Tibial artery (tissue), 4 donors: ENCODE data around the gene FBXO46.

ENCODE experiments used
- DNase-seq, 2 donors: peaks; one replicate each; pipeline ENCODE4 v3.0.0-alpha.2; 2019
- H3K27ac ChIP-seq, 2 donors: fragments of 200-600 bp; sonication (generic) in 1 of 2; 1 replicate in 1 of 2; 2 replicates in 1 of 2; pipeline ENCODE4 v1.5.1; 2018 to 2019; ENCODE audit warnings: mild to moderate bottlenecking in 1 of 2
- H3K27me3 ChIP-seq, 2 donors: fragments of 200-600 bp; sonication (generic) in 1 of 2; one replicate each; pipeline versions ENCODE4 v1.5.1 to v1.6.0; 2016 to 2019
- H3K36me3 ChIP-seq, 3 donors: fragments of 200-600 bp; sonication (generic) in 2 of 3; one replicate each; pipeline ENCODE4 v1.5.1; 2016 to 2019; ENCODE audit warnings: mild to moderate bottlenecking in 2 of 3
- H3K4me1 ChIP-seq, 4 donors: fragments of 200-600 bp; sonication (generic) in 2 of 4; 1 replicate in 3 of 4; 2 replicates in 1 of 4; pipeline ENCODE4 v1.5.1; 2016 to 2019
- H3K4me3 ChIP-seq, 2 donors: fragments of 200-600 bp; sonication (generic) in 1 of 2; 1 replicate in 1 of 2; 2 replicates in 1 of 2; pipeline ENCODE4 v1.5.1; 2018 to 2019; ENCODE audit warnings: mild to moderate bottlenecking in 2 of 2
- H3K9me3 ChIP-seq, 3 donors: fragments of 200-600 bp; sonication (generic) in 1 of 3; one replicate each; pipeline ENCODE4 v1.5.1; 2016 to 2019
- intact Hi-C: fragments of 100-400 bp; cut with DNase I; formaldehyde crosslinking; loops from one replicate; pipeline ENCODE4 v1.15.0; 2023; ENCODE audit warnings: low total_unique reads
- TF ChIP-seq, protein P1 (sequence below), 2 experiments: fragments of 200-600 bp in 1 of 2; fragments of 450-650 bp in 1 of 2; IDR thresholded peaks; one replicate each; pipeline ENCODE4 v1.5.1; 2017 to 2019; ENCODE audit warnings: antibody characterized with exemption in 2 of 2, mild to moderate bottlenecking in 1 of 2, moderate library complexity in 1 of 2

Gene FBXO46

GRCh38 chr19:45777395-45777961 is 46.8 kb upstream of the FBXO46 start:
- H3K4me1 ChIP-seq = peaks cover 0 to 48% (median 22%) of the 10 kb centered on the region in 4 donors
- intact Hi-C loops = no loop called here
- H3K36me3 ChIP-seq = peaks cover 37 to 52% (median 43%) of the 10 kb centered on the region in 3 donors
- TF ChIP-seq, protein P1, sequence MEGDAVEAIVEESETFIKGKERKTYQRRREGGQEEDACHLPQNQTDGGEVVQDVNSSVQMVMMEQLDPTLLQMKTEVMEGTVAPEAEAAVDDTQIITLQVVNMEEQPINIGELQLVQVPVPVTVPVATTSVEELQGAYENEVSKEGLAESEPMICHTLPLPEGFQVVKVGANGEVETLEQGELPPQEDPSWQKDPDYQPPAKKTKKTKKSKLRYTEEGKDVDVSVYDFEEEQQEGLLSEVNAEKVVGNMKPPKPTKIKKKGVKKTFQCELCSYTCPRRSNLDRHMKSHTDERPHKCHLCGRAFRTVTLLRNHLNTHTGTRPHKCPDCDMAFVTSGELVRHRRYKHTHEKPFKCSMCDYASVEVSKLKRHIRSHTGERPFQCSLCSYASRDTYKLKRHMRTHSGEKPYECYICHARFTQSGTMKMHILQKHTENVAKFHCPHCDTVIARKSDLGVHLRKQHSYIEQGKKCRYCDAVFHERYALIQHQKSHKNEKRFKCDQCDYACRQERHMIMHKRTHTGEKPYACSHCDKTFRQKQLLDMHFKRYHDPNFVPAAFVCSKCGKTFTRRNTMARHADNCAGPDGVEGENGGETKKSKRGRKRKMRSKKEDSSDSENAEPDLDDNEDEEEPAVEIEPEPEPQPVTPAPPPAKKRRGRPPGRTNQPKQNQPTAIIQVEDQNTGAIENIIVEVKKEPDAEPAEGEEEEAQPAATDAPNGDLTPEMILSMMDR (IDR thresholded peaks at IDR 0.05) = no peak
- no peaks in the 10 kb centered on the region for H3K9me3 ChIP-seq
- H3K27me3 ChIP-seq = no peaks in the 10 kb centered on the region
- H3K27ac ChIP-seq = no peak overlapping the region
- no peak for DNase-seq
- H3K4me3 ChIP-seq = no peak overlapping the region

DNA sequence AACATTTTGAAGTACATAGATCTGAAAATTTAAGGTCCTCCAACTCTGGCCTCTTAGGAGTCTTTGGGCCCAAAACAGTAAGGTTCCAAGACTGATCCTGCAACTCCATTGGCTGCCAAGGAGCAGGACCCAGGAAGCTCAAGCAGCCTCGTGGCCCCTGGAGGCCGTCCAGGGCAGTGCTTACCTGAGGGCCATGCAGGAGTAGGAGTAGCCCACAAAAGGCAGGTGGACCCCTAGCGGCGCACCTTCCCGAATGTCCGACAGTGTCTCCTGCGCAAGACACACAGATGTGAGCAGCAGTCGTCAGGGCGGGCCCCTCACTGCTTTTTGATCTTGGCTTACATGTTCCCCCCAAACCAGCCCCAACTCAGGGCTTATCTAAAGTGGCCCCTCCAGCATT is 44.1 kb upstream of the FBXO46 start:
- no peak for DNase-seq

GRCh38 chr19:45773384-45773783 is 42.7 kb upstream of the FBXO46 start:
- Histone ChIP-seq H3K4me3 (no peak overlapping the region), H3K4me1 (peaks cover 0 to 17% (median 13%) of the 10 kb centered on the region in 4 donors), H3K36me3 (peaks cover 37 to 56% (median 37%) of the 10 kb centered on the region in 3 donors), H3K27ac (peak overlapping the region in 1 of 2 donors; percentile 95), H3K27me3 (no peaks in the 10 kb centered on the region), H3K9me3 (no peaks in the 10 kb centered on the region)
- intact Hi-C loops = no loop called here
- DNase-seq = no peak
- TF ChIP-seq, protein P1 (IDR thresholded peaks at IDR 0.05) = no peak

More for the DNA sequence above, 44.1 kb upstream of the FBXO46 start:
- TF ChIP-seq, protein P1 (IDR thresholded peaks at IDR 0.05) = no peak
- Histone ChIP-seq H3K4me3 (no peak overlapping the region), H3K4me1 (peaks cover 0 to 31% (median 22%) of the 10 kb centered on the region in 4 donors), H3K27me3 (no peaks in the 10 kb centered on the region), H3K9me3 (no peaks in the 10 kb centered on the region), H3K36me3 (peaks cover 44 to 65% (median 46%) of the 10 kb centered on the region in 3 donors), H3K27ac (no peak overlapping the region)
- intact Hi-C loops = no loop called here

- H3K27ac ChIP-seq = peak overlapping the region in 1 of 2 donors; percentile 95
- no peaks in the 10 kb centered on the region for H3K27me3 ChIP-seq
- TF ChIP-seq, protein P1 (IDR thresholded peaks at IDR 0.05) = no peak
- H3K9me3 ChIP-seq = no peaks in the 10 kb centered on the region
- no peak for DNase-seq
- intact Hi-C loops = no loop called here
- peaks cover 0 to 14% (median 12%) of the 10 kb centered on the region in 4 donors for H3K4me1 ChIP-seq
- no peak overlapping the region for H3K4me3 ChIP-seq
- peaks cover 32 to 51% (median 33%) of the 10 kb centered on the region in 3 donors for H3K36me3 ChIP-seq
Observed at GRCh38 chr19:45772912-45773311, 42.2 kb upstream of the FBXO46 start.

DNA sequence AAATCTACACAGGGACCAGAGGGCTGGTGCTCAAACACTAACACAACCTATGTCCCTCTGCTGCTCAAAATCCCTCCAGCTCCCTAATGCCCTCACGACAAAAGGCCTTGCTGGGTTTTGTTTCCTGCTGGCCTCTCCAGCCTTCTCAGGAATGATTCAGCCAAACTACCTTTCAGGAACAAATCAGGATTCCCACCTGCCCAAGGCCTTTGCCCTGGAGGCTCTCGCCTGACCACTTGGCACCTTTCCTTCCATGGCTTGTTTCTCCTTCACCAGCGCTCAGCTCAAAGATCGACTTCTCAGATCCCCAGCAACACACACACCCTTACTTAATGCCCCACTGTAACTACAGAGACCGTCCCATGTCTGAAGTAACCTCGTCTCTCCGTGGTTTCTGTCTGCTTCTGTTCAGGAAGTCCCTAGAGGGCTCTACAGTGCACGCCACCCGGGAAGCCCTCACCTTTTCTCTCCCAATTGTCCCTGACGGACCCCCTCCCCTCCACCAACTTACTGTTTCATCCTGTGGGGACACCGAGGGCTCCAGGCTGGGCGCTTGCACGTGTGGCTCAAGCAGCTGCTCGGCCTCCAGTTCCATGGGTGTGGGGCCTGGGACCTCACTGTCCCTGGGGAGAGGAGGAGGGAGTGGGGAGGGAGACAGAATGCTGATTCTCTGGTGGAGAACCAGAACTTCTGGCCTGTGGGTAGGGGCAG is 41.6 kb upstream of the FBXO46 start:
- no peak for DNase-seq
- H3K9me3 ChIP-seq = no peaks in the 10 kb centered on the region
- H3K27ac ChIP-seq = peak overlapping the region; percentile 95 to 98
- peaks cover 0 to 14% (median 11%) of the 10 kb centered on the region in 4 donors for H3K4me1 ChIP-seq
- TF ChIP-seq, protein P1 (IDR thresholded peaks at IDR 0.05) = no peak
- no peaks in the 10 kb centered on the region for H3K27me3 ChIP-seq
- intact Hi-C loops = no loop called here
- peaks cover 26 to 45% (median 26%) of the 10 kb centered on the region in 3 donors for H3K36me3 ChIP-seq
- no peak overlapping the region for H3K4me3 ChIP-seq
